Transverse colon (tissue), 4 donors: ENCODE data around the gene ARHGEF37.

Source experiments
- POLR2A ChIP-seq: fragments of 450-650 bp; IDR thresholded peaks from one replicate; pipeline ENCODE4 v1.6.1; 2016; ENCODE audit warnings: antibody characterized with exemption, mild to moderate bottlenecking, moderate library complexity
- POLR2AphosphoS5 ChIP-seq, 3 donors: sonication (generic); formaldehyde crosslinking; IDR thresholded peaks; one replicate each; pipeline ENCODE4 v1.6.1; 2016; ENCODE audit warnings: antibody characterized with exemption in 3 of 3
- TF ChIP-seq, protein P1 (sequence below), 5 experiments: fragments of 200-600 bp in 3 of 5; fragments of 450-650 bp in 2 of 5; sonication (generic) in 3 of 5; IDR thresholded peaks; 1 replicate in 2 of 5; 2 replicates in 3 of 5; pipeline ENCODE4 v1.5.1; 2016 to 2017; ENCODE audit warnings: antibody characterized with exemption in 5 of 5, inconsistent platforms in 3 of 5, mild to moderate bottlenecking in 2 of 5, moderate library complexity in 1 of 5

GRCh38 chr5:149609640-149610219 is 28.4 kb downstream of the ARHGEF37 start:
- TF ChIP-seq POLR2AphosphoS5 (IDR thresholded peaks at IDR 0.05): no peak
- no peak for TF ChIP-seq POLR2A
- TF ChIP-seq, protein P1, sequence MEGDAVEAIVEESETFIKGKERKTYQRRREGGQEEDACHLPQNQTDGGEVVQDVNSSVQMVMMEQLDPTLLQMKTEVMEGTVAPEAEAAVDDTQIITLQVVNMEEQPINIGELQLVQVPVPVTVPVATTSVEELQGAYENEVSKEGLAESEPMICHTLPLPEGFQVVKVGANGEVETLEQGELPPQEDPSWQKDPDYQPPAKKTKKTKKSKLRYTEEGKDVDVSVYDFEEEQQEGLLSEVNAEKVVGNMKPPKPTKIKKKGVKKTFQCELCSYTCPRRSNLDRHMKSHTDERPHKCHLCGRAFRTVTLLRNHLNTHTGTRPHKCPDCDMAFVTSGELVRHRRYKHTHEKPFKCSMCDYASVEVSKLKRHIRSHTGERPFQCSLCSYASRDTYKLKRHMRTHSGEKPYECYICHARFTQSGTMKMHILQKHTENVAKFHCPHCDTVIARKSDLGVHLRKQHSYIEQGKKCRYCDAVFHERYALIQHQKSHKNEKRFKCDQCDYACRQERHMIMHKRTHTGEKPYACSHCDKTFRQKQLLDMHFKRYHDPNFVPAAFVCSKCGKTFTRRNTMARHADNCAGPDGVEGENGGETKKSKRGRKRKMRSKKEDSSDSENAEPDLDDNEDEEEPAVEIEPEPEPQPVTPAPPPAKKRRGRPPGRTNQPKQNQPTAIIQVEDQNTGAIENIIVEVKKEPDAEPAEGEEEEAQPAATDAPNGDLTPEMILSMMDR (IDR thresholded peaks at IDR 0.05): no peak
